GM23338 (cell line): ENCODE measurements around the gene CACNB2. TPM values are rescaled to one million over a fixed set of nuclear protein-coding genes. Genes with fewer than 3 reads are reported as not detected.

Experiments used
- ATAC-seq: fragments of 200-7000 bp; cut with Tn5 transposase; 3 replicates; pipeline ENCODE4 v1.9.1; 2020
- DNase-seq: peaks from one replicate; pipeline ENCODE4 v3.0.0-alpha.2; 2015; ENCODE audit warnings: low spot score
- H2AFZ ChIP-seq: fragments of 200-600 bp; sonication (generic); 2 replicates; pipeline ENCODE4 v1.8.0; 2016; ENCODE audit warnings: antibody characterized with exemption, mild to moderate bottlenecking, moderate library complexity
- H3F3A ChIP-seq: fragments of 200-600 bp; sonication (generic); replicated peaks from 2 replicates; pipeline ENCODE4 v1.8.0; 2017; ENCODE audit warnings: antibody characterized with exemption, mixed run types, low read depth
- H3K27ac ChIP-seq: fragments of 200-600 bp; sonication (generic); 2 replicates; pipeline ENCODE4 v1.6.1; 2016; ENCODE audit warnings: low read depth
- H3K27me3 ChIP-seq: fragments of 200-600 bp; sonication (generic); 2 replicates; pipeline ENCODE4 v1.8.0; 2016; ENCODE audit warnings: mild to moderate bottlenecking, mixed run types, moderate library complexity; ENCODE audit not compliant: insufficient read depth
- H3K36me3 ChIP-seq: fragments of 200-600 bp; sonication (generic); 2 replicates; pipeline ENCODE4 v1.8.0; 2016; ENCODE audit warnings: mild to moderate bottlenecking; ENCODE audit not compliant: insufficient read depth
- H3K4me1 ChIP-seq: fragments of 200-600 bp; sonication (generic); 2 replicates; pipeline ENCODE4 v1.8.0; 2016; ENCODE audit warnings: mild to moderate bottlenecking, moderate library complexity; ENCODE audit not compliant: insufficient read depth
- H3K4me2 ChIP-seq: fragments of 200-600 bp; sonication (generic); 2 replicates; pipeline ENCODE4 v1.7.1; 2017; ENCODE audit warnings: mixed run types
- H3K4me3 ChIP-seq: fragments of 200-600 bp; sonication (generic); 2 replicates; pipeline ENCODE4 v1.6.1; 2016; ENCODE audit warnings: mixed run types
- H3K79me2 ChIP-seq: fragments of 200-600 bp; sonication (generic); replicated peaks from 2 replicates; pipeline ENCODE4 v1.8.0; 2017; ENCODE audit warnings: mild to moderate bottlenecking; ENCODE audit not compliant: insufficient read depth
- H3K9me2 ChIP-seq: fragments of 200-600 bp; sonication (generic); 2 replicates; pipeline ENCODE4 v1.8.0; 2017; ENCODE audit not compliant: insufficient read depth
- H4K20me1 ChIP-seq: fragments of 200-600 bp; sonication (generic); replicated peaks from 2 replicates; pipeline ENCODE4 v1.8.0; 2017; ENCODE audit warnings: mild to moderate bottlenecking; ENCODE audit not compliant: insufficient read depth
- H3K27ac Mint-ChIP-seq: 2 replicates; pipeline ENCODE4 v1.8.0; 2020; ENCODE audit warnings: inconsistent platforms, mild to moderate bottlenecking, moderate library complexity, mixed read lengths
- H3K27me3 Mint-ChIP-seq: 3 replicates; pipeline ENCODE4 v1.8.0; 2022; ENCODE audit warnings: low read depth, mild to moderate bottlenecking, moderate library complexity, mixed read lengths, inconsistent platforms; ENCODE audit not compliant: insufficient read depth, poor library complexity
- H3K36me3 Mint-ChIP-seq: 3 replicates; pipeline ENCODE4 v1.8.0; 2021; ENCODE audit warnings: low read depth, mild to moderate bottlenecking, inconsistent platforms, moderate library complexity, mixed read lengths
- H3K4me1 Mint-ChIP-seq: 3 replicates; pipeline ENCODE4 v1.8.0; 2020; ENCODE audit warnings: mild to moderate bottlenecking, inconsistent platforms, mixed read lengths
- H3K4me3 Mint-ChIP-seq: 3 replicates; pipeline ENCODE4 v1.8.0; 2021; ENCODE audit warnings: moderate library complexity, mild to moderate bottlenecking, inconsistent platforms, mixed read lengths
- H3K9me3 Mint-ChIP-seq: 3 replicates; pipeline ENCODE4 v1.8.0; 2020; ENCODE audit warnings: moderate library complexity, mild to moderate bottlenecking, inconsistent platforms, mixed read lengths
- CTCF ChIP-seq, 2 experiments: fragments of 200-600 bp in 1 of 2; sonication (generic) in 1 of 2; conservative IDR thresholded peaks; 2 replicates each; pipeline versions ENCODE4 v1.5.1 to v1.6.1; 2016 to 2017; ENCODE audit warnings: antibody characterized with exemption in 2 of 2, low read depth in 2 of 2, mild to moderate bottlenecking in 2 of 2, moderate library complexity in 1 of 2
- EZH2 ChIP-seq: fragments of 200-600 bp; sonication (generic); IDR thresholded peaks from one replicate; pipeline ENCODE4 v1.8.0; 2017; ENCODE audit warnings: antibody characterized with exemption, mild to moderate bottlenecking, low read depth; ENCODE audit not compliant: unreplicated experiment
- EZH2phosphoT487 ChIP-seq: fragments of 200-600 bp; sonication (generic); IDR thresholded peaks from one replicate; pipeline ENCODE4 v1.8.1; 2018; ENCODE audit warnings: antibody characterized with exemption; ENCODE audit not compliant: unreplicated experiment
- JUNB ChIP-seq: IDR thresholded peaks from one replicate; pipeline ENCODE4 v1.6.1; 2016; ENCODE audit warnings: antibody characterized with exemption; ENCODE audit not compliant: unreplicated experiment
- NANOG ChIP-seq: IDR thresholded peaks from 2 replicates; pipeline ENCODE4 v1.6.1; 2016; ENCODE audit warnings: antibody characterized with exemption, borderline replicate concordance
- ZNF114 ChIP-seq: fragments of 250-450 bp; sonication (Bioruptor Pico); IDR thresholded peaks from 2 replicates; pipeline ENCODE4 v1.5.0; 2020; ENCODE audit warnings: mild to moderate bottlenecking, moderate library complexity
- ZNF331 ChIP-seq: fragments of 250-450 bp; sonication (Bioruptor Pico); IDR thresholded peaks from 2 replicates; pipeline ENCODE4 v1.5.0; 2020; ENCODE audit warnings: low read depth, mild to moderate bottlenecking, moderate library complexity
- ZNF462 ChIP-seq: fragments of 250-450 bp; sonication (Bioruptor Pico); IDR thresholded peaks from 2 replicates; pipeline ENCODE4 v1.5.0; 2020; ENCODE audit warnings: mild to moderate bottlenecking, moderate library complexity
- polyA plus RNA-seq: library from polyadenylated mRNA; unstranded; fragments of >200 nt; fragmentation: Nextera tagmentation; extraction: Ambion mirVana; gene quantifications from 2 replicates; pipeline ENCODE4 v1.2.1, GENCODE V29; 2016
- total RNA-seq: library from RNA; depleted of rRNA; stranded (reverse); fragments of >200 nt; shearing (Covaris generic); gene quantifications from 2 replicates; pipeline ENCODE4 v1.2.3, GENCODE V29; 2014

The CACNB2 gene
- total and polyA plus RNA-seq, 2 experiments from 2014 or later, result 5.0 to 5.9 TPM

- no peak for TF ChIP-seq ZNF462 (CRISPR knock-in tag)
- no peak for TF ChIP-seq ZNF331 (CRISPR knock-in tag)
- TF ChIP-seq JUNB, result no peak
- no peak for TF ChIP-seq EZH2
- TF ChIP-seq NANOG, result no peak
Observed at GRCh38 chr10:18402853-18403252, 262.6 kb downstream of the CACNB2 start (continued).

DNA sequence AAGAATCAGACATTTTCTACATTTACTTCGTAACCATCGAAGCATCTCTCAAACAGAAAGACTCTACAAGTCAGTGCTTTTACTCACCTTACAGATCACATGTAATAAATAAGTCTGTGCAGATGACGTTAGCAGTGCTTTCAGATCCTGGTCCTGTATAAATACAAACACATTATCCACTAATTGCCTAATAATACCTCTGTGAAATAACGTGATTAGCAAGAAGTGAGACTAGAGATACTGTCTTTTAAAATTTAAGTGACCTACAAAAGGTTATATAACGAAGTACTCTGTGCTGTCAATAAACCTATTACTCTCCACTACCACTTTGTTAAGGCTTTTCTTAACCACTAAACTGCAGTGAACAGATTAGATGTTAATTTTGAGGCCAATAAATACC lies 264.3 kb downstream of the CACNB2 start:
- Histone ChIP-seq H3F3A (no peaks in the 10 kb centered on the region), H3K4me1 (peaks cover 13% of the 10 kb centered on the region; the same call in 1 of the 2 replicates), H3K27me3 (peaks cover 3% of the 10 kb centered on the region; the same call in 1 of the 2 replicates), H3K27ac (no peak overlapping the region), H3K36me3 (no peaks in the 10 kb centered on the region), H4K20me1 (no peaks in the 10 kb centered on the region), H3K79me2 (no peaks in the 10 kb centered on the region), H3K9me2 (no peaks in the 10 kb centered on the region), H3K4me2 (no peak overlapping the region), H3K4me3 (no peak overlapping the region), H2AFZ (no peak overlapping the region)
- Mint-ChIP-seq H3K9me3 (no peaks in the 10 kb centered on the region), H3K4me1 (peaks cover 18% of the 10 kb centered on the region; the same call in 2 of the 3 replicates), H3K27me3 (peaks cover 2% of the 10 kb centered on the region), H3K36me3 (no peaks in the 10 kb centered on the region), H3K4me3 (no peak overlapping the region), H3K27ac (no peak overlapping the region)
- DNase-seq (no peak), ATAC-seq (no peak)
- no peak for TF ChIP-seq ZNF114
- TF ChIP-seq ZNF462 (CRISPR knock-in tag), result no peak
- TF ChIP-seq CTCF (conservative IDR thresholded peaks at IDR 0.05; ENCODE audit: low read depth in 2 of 2), result no peak
- no peak for TF ChIP-seq EZH2
- TF ChIP-seq EZH2phosphoT487, result no peak
- TF ChIP-seq NANOG, result no peak
